ENCODE results near the gene MAB21L3. TPM values are rescaled to one million over a fixed set of nuclear protein-coding genes. Genes with fewer than 3 reads are reported as not detected.

MAB21L3 gene
- total and polyA plus RNA-seq, 2 of the 13 experiments (the other 11 are each of a cell fraction or from before 2014, with no cell fraction given): 0.55 to 4.1 TPM

- H3K79me2 ChIP-seq (ENCODE audit: insufficient read depth, low read length): no peaks in the 10 kb centered on the region
- CTCF ChIA-PET (ENCODE audit: low intra/inter-chr PET ratio, low total read pairs): interaction anchor here (1.6 kb wide), 1 partner anchor 347 kb away, joined by 4 read pairs; no protein-coding TSS in a partner anchor
- no peak overlapping the region for H2AFZ ChIP-seq (ENCODE audit: low read length)
- H3K36me3 ChIP-seq (replicated peaks in 1 of 2; ENCODE audit: control insufficient read depth in 1 of 2, insufficient read depth in 2 of 2, low read length in 2 of 2): no peaks in the 10 kb centered on the region
- in situ Hi-C loops (cut with HindIII; ENCODE audit: extremely low pct_ligation_motif_present, low pct_unique_long_range_greater_than_20kb) (loop anchor here (25.0 kb wide), 1 partner anchor 110 kb away; no protein-coding TSS in a partner anchor), intact Hi-C loops (cut with micrococcal nuclease; ENCODE audit: unreplicated experiment) (loop anchor here (5.0 kb wide), 2 partner anchors 225 to 335 kb away; no protein-coding TSS in a partner anchor)
- ATAC-seq: peak; percentile 72
- no peak for FAIRE-seq
- H4K20me1 ChIP-seq (ENCODE audit: insufficient read depth, low read length): no peaks in the 10 kb centered on the region
- H3K4me3 ChIP-seq (replicated peaks in 1 of 3; ENCODE audit: insufficient read depth in 1 of 3, low read depth in 2 of 3, low read length in 3 of 3): peak overlapping the region; percentile 44 to 69 (median 54); a peak in 5 of 6 replicates
- H3K27ac ChIP-seq (ENCODE audit: extremely low read length, insufficient read depth, low read length): peak overlapping the region; percentile 87
- no peak for DNase-seq (ENCODE audit: low spot score)
- BruUV-seq (replicated peaks): no TSS peak
- H3K9me3 ChIP-seq (ENCODE audit: low read length): no peaks in the 10 kb centered on the region
- 46% methylated on average over 17 of the region's 46 CpGs for WGBS (ENCODE audit: low lambda C conversion rate)
- peaks cover 0 to 2% of the 10 kb centered on the region in 2 experiments; a peak in 1 of 5 replicates for H3K27me3 ChIP-seq (ENCODE audit: control insufficient read depth in 1 of 2, insufficient read depth in 2 of 2, low read length in 2 of 2)
- H3K4me2 ChIP-seq (ENCODE audit: low read depth, low read length): peak overlapping the region; percentile 80
- peak overlapping the region; percentile 71 for H3K9ac ChIP-seq (ENCODE audit: insufficient read depth, low read depth, low read length)
- peaks cover 58% of the 10 kb centered on the region for H3K4me1 ChIP-seq (ENCODE audit: insufficient read depth, low read length)
- POLR2A ChIA-PET: interaction anchor here (1.6 to 2.1 kb wide), 4 partner anchors 25 to 324 kb away, joined by 5 to 7 read pairs (median 6); no protein-coding TSS in a partner anchor
- TF ChIP-seq SIN3B (IDR thresholded peaks at IDR 0.05; ENCODE audit: low read length) (no peak), ZNF720 (CRISPR knock-in tag; IDR thresholded peaks at IDR 0.05) (no peak), CHD2 (IDR thresholded peaks at IDR 0.05; ENCODE audit: low read depth, low read length) (no peak), NFKB2 (CRISPR knock-in tag; IDR thresholded peaks at IDR 0.05; ENCODE audit: borderline replicate concordance) (peak; percentile 17; the same call in 1 of the 2 replicates), HBP1 (CRISPR knock-in tag; IDR thresholded peaks at IDR 0.05; ENCODE audit: low read depth) (no peak), ZNF549 (CRISPR knock-in tag; IDR thresholded peaks at IDR 0.05) (no peak), DNMT1 (CRISPR knock-in tag; IDR thresholded peaks at IDR 0.05) (0 out of 2 replicates have a peak, but pooled peaks have one; percentile 58), HOXA7 (CRISPR knock-in tag; IDR thresholded peaks at IDR 0.05) (no peak), THAP9 (CRISPR knock-in tag; IDR thresholded peaks at IDR 0.05; ENCODE audit: borderline replicate concordance) (no peak), ZNF143 (CRISPR knock-in tag; IDR thresholded peaks at IDR 0.05) (no peak), ZMYM4 (CRISPR knock-in tag; IDR thresholded peaks at IDR 0.05) (peak; percentile 54; the same call in 1 of the 2 replicates), MBNL3 (CRISPR knock-in tag; conservative IDR thresholded peaks at IDR 0.05) (no peak), SIX4 (CRISPR knock-in tag; IDR thresholded peaks at IDR 0.05) (0 out of 2 replicates have a peak, but pooled peaks have one; percentile 36), HNF4G (IDR thresholded peaks at IDR 0.05; ENCODE audit: borderline replicate concordance, low read depth, low read length) (no peak), HNF4G (CRISPR knock-in tag; IDR thresholded peaks at IDR 0.05; ENCODE audit: borderline replicate concordance, low read depth) (no peak), ZNF766 (CRISPR knock-in tag; IDR thresholded peaks at IDR 0.05; ENCODE audit: borderline replicate concordance) (no peak), SMAD9 (CRISPR knock-in tag; IDR thresholded peaks at IDR 0.05) (no peak), ZNF530 (CRISPR knock-in tag; IDR thresholded peaks at IDR 0.05; ENCODE audit: low read depth) (no peak), ZNF563 (CRISPR knock-in tag; IDR thresholded peaks at IDR 0.05) (no peak), ZFP62 (CRISPR knock-in tag; IDR thresholded peaks at IDR 0.05) (no peak), SP4 (CRISPR knock-in tag; IDR thresholded peaks at IDR 0.05) (peak; percentile 44), MTF2 (CRISPR knock-in tag; IDR thresholded peaks at IDR 0.05; ENCODE audit: borderline replicate concordance) (no peak)
Measured at GRCh38 chr1:116151739-116152576, 40.8 kb downstream of the MAB21L3 start.
